ENCODE results near the gene CDH23. TPM values are rescaled to one million over a fixed set of nuclear protein-coding genes. Genes with fewer than 3 reads are reported as not detected.

Gene CDH23
- total and polyA plus RNA-seq, 4 experiments from 2014 or later: 1.8 to 5.4 (median 3.6) TPM

DNA sequence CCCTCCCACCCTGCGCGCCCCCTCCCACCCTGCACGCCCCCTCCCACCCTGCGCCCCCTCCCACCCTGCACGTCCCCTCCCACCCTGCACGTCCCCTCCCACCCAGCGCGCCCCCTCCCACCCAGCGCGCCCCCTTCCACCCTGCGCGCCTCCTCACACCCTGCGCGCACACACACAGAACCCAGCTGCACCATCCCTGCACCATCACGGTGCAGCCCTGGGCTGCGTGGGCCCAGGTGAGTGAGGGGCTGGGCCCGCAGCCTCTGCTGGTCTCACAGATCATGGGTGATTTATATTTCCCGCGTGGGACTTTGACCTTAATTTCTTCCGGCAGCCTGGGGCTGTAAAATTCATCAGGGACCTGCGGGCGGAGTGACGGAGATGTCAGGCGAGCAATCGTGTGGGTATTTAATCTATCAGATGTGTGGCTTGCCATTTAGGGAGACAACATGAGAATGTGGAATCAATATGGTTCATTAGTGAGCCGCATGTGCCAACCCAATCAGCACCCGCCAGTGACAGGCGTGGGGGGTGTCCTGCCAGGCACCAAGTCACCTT is 265.1 kb downstream of the CDH23 start:
- Histone ChIP-seq H3K4me3 (ENCODE audit: low read length in 2 of 2) (no peak overlapping the region), H3K4me1 (ENCODE audit: insufficient read depth, low read length) (no peaks in the 10 kb centered on the region), H3K27me3 (ENCODE audit: insufficient read depth, low read length) (no peaks in the 10 kb centered on the region), H3K9me3 (ENCODE audit: control insufficient read depth in 1 of 2, low read length in 2 of 2) (no peaks in the 10 kb centered on the region), H3K27ac (ENCODE audit: low read depth, low read length) (no peak overlapping the region), H3K36me3 (ENCODE audit: insufficient read depth, low read length) (no peaks in the 10 kb centered on the region)
- ChIA-PET CTCF (ENCODE audit: partially characterized antibody) (no interaction called here), POLR2A (ENCODE audit: partially characterized antibody) (no interaction called here)
- no peaks in the 10 kb centered on the region for H3K9me3 Mint-ChIP-seq
- H3K4me3 Mint-ChIP-seq: no peak overlapping the region
- intact Hi-C loops (cut with micrococcal nuclease): no loop called here
- H3K27ac Mint-ChIP-seq: no peak overlapping the region
- peaks cover 0 to 2% of the 10 kb centered on the region in 2 donors for H3K27me3 Mint-ChIP-seq
- DNase-seq: no peak
- peaks cover 0 to 10% (median 3%) of the 10 kb centered on the region in 4 donors for H3K4me1 Mint-ChIP-seq
- no peaks in the 10 kb centered on the region for H3K36me3 Mint-ChIP-seq

DNA sequence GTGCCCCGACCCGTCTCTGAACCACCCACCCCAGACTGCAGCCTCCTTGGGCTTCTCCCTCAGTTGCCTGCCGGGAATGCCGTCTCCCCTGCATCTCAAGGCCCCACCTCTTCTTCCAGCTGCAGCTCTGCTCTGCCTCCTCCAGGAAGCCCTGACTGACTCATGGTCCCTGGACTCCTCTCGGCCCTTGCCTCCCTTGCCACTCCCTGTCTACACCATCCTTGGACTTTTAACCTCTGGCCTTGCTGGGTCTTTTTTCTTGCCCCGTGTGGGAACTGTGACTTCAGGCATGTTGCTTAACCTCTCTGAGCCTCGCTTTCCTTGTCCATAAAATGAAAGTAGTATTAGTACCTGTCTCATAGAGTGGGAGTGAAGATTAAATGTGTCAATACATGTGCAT is 266.6 kb downstream of the CDH23 start:
- Histone ChIP-seq H3K27ac (ENCODE audit: low read depth, low read length) (no peak overlapping the region), H3K27me3 (ENCODE audit: insufficient read depth, low read length) (no peaks in the 10 kb centered on the region), H3K4me1 (ENCODE audit: insufficient read depth, low read length) (no peaks in the 10 kb centered on the region), H3K9me3 (ENCODE audit: control insufficient read depth in 1 of 2, low read length in 2 of 2) (no peaks in the 10 kb centered on the region), H3K4me3 (ENCODE audit: low read length in 2 of 2) (no peak overlapping the region), H3K36me3 (ENCODE audit: insufficient read depth, low read length) (no peaks in the 10 kb centered on the region)
- intact Hi-C loops (cut with micrococcal nuclease): no loop called here
- peaks cover 0 to 6% of the 10 kb centered on the region in 2 donors for H3K27me3 Mint-ChIP-seq
- H3K4me1 Mint-ChIP-seq: peaks cover 1 to 18% (median 9%) of the 10 kb centered on the region in 4 donors
- H3K27ac Mint-ChIP-seq: peak overlapping the region in 1 of 7 donors; percentile 56
- CTCF ChIA-PET (ENCODE audit: partially characterized antibody): no interaction called here
- POLR2A ChIA-PET (ENCODE audit: partially characterized antibody): no interaction called here
- no peak overlapping the region for H3K4me3 Mint-ChIP-seq
- no peaks in the 10 kb centered on the region for H3K36me3 Mint-ChIP-seq
- H3K9me3 Mint-ChIP-seq: no peaks in the 10 kb centered on the region
- no peak for DNase-seq

DNA sequence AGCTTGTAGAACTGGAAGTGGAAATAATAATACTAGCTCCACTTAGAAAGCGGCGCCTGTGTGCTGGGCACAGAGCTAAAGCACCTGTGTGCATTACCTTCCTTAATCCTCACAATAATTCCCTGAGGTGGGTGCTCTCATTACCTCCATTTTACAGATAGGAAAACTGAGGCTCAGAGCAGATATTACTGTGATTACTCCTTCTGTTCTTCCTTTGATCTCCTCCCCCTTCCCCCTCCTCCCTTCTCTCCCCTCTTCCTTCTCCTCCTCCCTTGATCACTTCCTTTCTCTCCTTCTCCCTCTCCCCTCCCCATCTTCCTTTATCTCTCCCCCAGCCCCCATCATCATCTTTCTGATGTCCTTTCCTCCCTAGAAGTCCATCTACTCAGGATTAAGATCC is 267.9 kb downstream of the CDH23 start:
- Mint-ChIP-seq H3K36me3 (no peaks in the 10 kb centered on the region), H3K4me1 (peaks cover 1 to 18% (median 9%) of the 10 kb centered on the region in 4 donors), H3K27ac (no peak overlapping the region), H3K27me3 (peaks cover 0 to 6% of the 10 kb centered on the region in 2 donors), H3K9me3 (no peaks in the 10 kb centered on the region), H3K4me3 (no peak overlapping the region)
- H3K27ac ChIP-seq (ENCODE audit: low read depth, low read length): no peak overlapping the region
- no peak for DNase-seq
- POLR2A ChIA-PET (ENCODE audit: partially characterized antibody): no interaction called here
- H3K4me3 ChIP-seq (ENCODE audit: low read length in 2 of 2): no peak overlapping the region
- intact Hi-C loops (cut with micrococcal nuclease): loop anchor here (1.0 kb wide), 1 partner anchor 148 kb away; no protein-coding TSS in a partner anchor
- H3K27me3 ChIP-seq (ENCODE audit: insufficient read depth, low read length): no peaks in the 10 kb centered on the region
- no peaks in the 10 kb centered on the region for H3K36me3 ChIP-seq (ENCODE audit: insufficient read depth, low read length)
- H3K9me3 ChIP-seq (ENCODE audit: control insufficient read depth in 1 of 2, low read length in 2 of 2): no peaks in the 10 kb centered on the region
- CTCF ChIA-PET (ENCODE audit: partially characterized antibody): interaction anchor here (0.6 to 1.8 kb wide), 6 partner anchors 30 to 151 kb away, joined by 3 to 20 read pairs (median 4); no protein-coding TSS in a partner anchor
- no peaks in the 10 kb centered on the region for H3K4me1 ChIP-seq (ENCODE audit: insufficient read depth, low read length)

DNA sequence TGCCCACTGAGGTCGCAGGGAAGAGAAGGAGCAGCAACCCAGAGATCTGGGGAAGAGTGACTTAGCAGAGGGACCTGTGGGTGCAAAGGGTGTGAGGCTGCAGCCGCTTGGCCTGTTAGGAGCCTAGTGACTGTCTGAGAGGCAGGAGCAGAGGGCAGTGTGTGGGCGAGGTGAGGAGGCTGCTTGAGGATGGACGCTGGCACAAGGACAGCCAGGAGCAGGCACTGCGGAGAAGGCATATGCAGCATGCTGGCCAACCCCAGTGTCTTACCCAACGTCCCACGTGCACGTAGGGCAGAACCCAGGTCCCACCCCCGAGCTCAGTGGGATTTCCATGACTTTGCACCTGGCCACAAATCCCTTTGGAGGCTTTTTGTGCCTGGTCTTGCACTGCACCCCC is 268.7 kb downstream of the CDH23 start:
- Mint-ChIP-seq H3K9me3 (no peaks in the 10 kb centered on the region), H3K27me3 (peaks cover 0 to 6% of the 10 kb centered on the region in 2 donors), H3K4me3 (no peak overlapping the region), H3K4me1 (peaks cover 1 to 18% (median 9%) of the 10 kb centered on the region in 4 donors), H3K27ac (no peak overlapping the region), H3K36me3 (no peaks in the 10 kb centered on the region)
- intact Hi-C loops (cut with micrococcal nuclease): no loop called here
- Histone ChIP-seq H3K4me3 (ENCODE audit: low read length in 2 of 2) (no peak overlapping the region), H3K4me1 (ENCODE audit: insufficient read depth, low read length) (no peaks in the 10 kb centered on the region), H3K27ac (ENCODE audit: low read depth, low read length) (no peak overlapping the region), H3K9me3 (ENCODE audit: control insufficient read depth in 1 of 2, low read length in 2 of 2) (no peaks in the 10 kb centered on the region), H3K27me3 (ENCODE audit: insufficient read depth, low read length) (no peaks in the 10 kb centered on the region), H3K36me3 (ENCODE audit: insufficient read depth, low read length) (no peaks in the 10 kb centered on the region)
- ChIA-PET POLR2A (ENCODE audit: partially characterized antibody) (no interaction called here), CTCF (ENCODE audit: partially characterized antibody) (interaction anchor here (0.8 to 1.8 kb wide), 3 partner anchors 101 to 150 kb away, joined by 4 to 20 read pairs (median 5); no protein-coding TSS in a partner anchor)
- DNase-seq: no peak

DNA sequence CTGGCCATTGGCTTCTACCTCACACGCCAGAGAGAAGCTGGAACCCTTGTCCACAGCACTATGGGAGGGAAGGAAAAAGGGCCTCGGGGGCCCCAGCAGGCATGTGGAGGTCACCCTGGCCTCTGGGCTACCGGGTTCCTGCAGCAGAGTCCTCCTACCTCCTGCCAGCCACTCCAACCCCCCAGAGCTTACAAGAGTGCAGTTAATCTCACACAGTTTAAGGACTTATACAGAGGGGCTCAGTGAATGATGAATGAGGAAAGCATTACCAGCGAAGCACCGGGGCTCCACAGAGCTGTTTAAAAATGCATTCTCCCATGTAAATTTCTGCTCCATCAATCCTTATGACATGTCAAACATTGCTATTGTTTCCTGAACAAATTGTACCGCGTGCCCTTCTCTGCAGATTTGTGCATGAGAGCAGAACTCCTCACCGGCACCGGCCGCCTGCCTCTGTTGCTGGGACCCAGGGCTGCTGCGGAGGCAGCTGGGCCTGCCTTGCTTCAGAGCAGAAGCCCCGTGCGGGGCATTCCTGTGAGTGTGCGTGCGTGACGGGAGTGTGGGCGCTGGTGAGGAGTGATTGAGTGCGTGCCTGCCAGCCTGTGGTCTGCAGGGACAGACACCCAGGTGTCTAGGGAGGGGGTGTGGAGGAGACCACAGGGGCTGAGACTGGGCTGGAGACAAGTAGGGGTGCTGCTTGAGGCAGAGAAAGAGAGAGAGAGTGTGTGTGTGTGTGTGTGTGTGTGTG is 270.1 kb downstream of the CDH23 start:
- Mint-ChIP-seq H3K27ac (peak overlapping the region in 4 of 7 donors; percentile 1 to 78 (median 48)), H3K4me3 (no peak overlapping the region), H3K4me1 (peaks cover 1 to 18% (median 9%) of the 10 kb centered on the region in 4 donors), H3K36me3 (no peaks in the 10 kb centered on the region), H3K27me3 (peaks cover 0 to 6% of the 10 kb centered on the region in 2 donors), H3K9me3 (no peaks in the 10 kb centered on the region)
- Histone ChIP-seq H3K27ac (ENCODE audit: low read depth, low read length) (no peak overlapping the region), H3K4me1 (ENCODE audit: insufficient read depth, low read length) (no peaks in the 10 kb centered on the region), H3K36me3 (ENCODE audit: insufficient read depth, low read length) (no peaks in the 10 kb centered on the region), H3K27me3 (ENCODE audit: insufficient read depth, low read length) (no peaks in the 10 kb centered on the region), H3K4me3 (ENCODE audit: low read length in 2 of 2) (no peak overlapping the region), H3K9me3 (ENCODE audit: control insufficient read depth in 1 of 2, low read length in 2 of 2) (no peaks in the 10 kb centered on the region)
- ChIA-PET POLR2A (ENCODE audit: partially characterized antibody) (no interaction called here), CTCF (ENCODE audit: partially characterized antibody) (no interaction called here)
- no peak for DNase-seq
- intact Hi-C loops (cut with micrococcal nuclease): no loop called here

DNA sequence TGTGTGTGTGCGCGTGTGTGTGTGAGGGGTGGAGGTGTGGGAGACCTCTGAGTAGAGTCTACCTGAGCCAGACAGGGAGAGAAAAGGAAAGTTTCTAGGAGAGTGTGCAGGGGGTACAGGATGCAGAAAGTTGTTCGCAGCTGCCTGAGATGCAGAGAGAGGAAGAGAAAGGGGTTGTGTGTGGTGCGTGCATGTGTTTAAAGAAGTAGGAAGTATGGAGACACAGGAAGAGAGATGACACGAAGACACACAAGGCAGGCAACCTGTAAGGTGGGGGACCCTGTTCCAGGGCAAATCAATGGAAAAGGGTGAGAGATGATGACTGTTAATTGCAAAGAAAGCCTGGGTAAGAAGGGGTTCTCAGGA is 270.6 kb downstream of the CDH23 start:
- no peaks in the 10 kb centered on the region for H3K9me3 ChIP-seq (ENCODE audit: control insufficient read depth in 1 of 2, low read length in 2 of 2)
- POLR2A ChIA-PET (ENCODE audit: partially characterized antibody): no interaction called here
- no peak for DNase-seq
- no peaks in the 10 kb centered on the region for H3K4me1 ChIP-seq (ENCODE audit: insufficient read depth, low read length)
- Mint-ChIP-seq H3K27ac (peak overlapping the region in 4 of 7 donors; percentile 1 to 78 (median 36)), H3K27me3 (peaks cover 0 to 3% of the 10 kb centered on the region in 2 donors), H3K9me3 (no peaks in the 10 kb centered on the region), H3K4me1 (peaks cover 1 to 18% (median 9%) of the 10 kb centered on the region in 4 donors), H3K4me3 (peak overlapping the region in 1 of 8 donors; percentile 21), H3K36me3 (no peaks in the 10 kb centered on the region)
- H3K4me3 ChIP-seq (ENCODE audit: low read length in 2 of 2): no peak overlapping the region
- intact Hi-C loops (cut with micrococcal nuclease): no loop called here
- CTCF ChIA-PET (ENCODE audit: partially characterized antibody): no interaction called here
- H3K27me3 ChIP-seq (ENCODE audit: insufficient read depth, low read length): no peaks in the 10 kb centered on the region
- no peak overlapping the region for H3K27ac ChIP-seq (ENCODE audit: low read depth, low read length)
- H3K36me3 ChIP-seq (ENCODE audit: insufficient read depth, low read length): no peaks in the 10 kb centered on the region

DNA sequence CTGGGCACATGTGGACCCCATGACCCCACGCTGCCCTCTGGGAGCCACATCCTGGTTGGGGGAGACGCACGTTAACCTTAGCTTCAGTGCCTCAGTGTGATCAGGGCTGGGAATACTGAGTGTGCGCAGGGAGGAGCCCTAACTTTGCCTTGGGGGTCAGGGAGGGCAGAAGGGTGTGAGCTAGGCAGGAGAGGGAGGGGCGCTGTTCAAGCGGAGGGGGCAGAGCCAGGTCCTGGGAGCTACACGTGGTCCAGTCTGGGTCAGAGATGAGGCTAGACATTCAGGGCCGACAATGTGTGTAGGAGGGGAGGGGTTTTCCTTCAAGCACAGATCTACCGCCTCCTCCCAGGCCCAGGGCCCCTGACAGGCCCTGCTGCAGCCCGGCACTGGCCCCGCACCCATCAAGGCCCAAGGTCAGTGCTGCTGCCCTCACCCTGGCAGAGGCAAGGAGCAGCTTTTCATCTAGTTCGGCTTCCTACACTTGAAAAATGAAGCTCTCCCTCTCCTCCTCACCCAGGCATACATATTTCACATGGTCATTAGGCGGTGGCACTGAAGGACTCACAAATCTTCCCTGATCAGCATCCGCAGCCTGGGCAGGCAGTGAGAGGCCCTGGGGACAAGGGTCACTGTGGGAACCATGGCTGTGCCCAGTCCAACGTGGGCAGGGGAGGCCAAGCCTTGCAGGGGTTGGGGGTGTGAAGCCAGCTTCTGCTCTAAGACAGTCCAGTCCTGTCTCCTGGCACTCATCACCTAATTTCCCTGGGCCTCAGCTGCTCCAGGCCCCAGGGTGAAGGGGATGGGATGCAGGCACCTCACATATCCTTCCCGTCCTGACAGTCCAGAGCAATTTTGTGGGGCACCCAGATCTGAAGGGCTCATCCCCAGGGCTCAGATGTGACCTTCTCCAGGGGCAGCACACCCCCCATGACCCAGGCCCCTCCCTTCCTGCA is 275.6 kb downstream of the CDH23 start:
- H3K9me3 ChIP-seq (ENCODE audit: control insufficient read depth in 1 of 2, low read length in 2 of 2): no peaks in the 10 kb centered on the region
- no peaks in the 10 kb centered on the region for H3K36me3 Mint-ChIP-seq

More for the DNA sequence above, 275.6 kb downstream of the CDH23 start:
- H3K4me3 ChIP-seq (ENCODE audit: low read length in 2 of 2): no peak overlapping the region
- POLR2A ChIA-PET (ENCODE audit: partially characterized antibody): no interaction called here
- no peaks in the 10 kb centered on the region for H3K27me3 ChIP-seq (ENCODE audit: insufficient read depth, low read length)
- no peak for DNase-seq
- intact Hi-C loops (cut with micrococcal nuclease): no loop called here
- H3K36me3 ChIP-seq (ENCODE audit: insufficient read depth, low read length): no peaks in the 10 kb centered on the region
- Mint-ChIP-seq H3K27ac (peak overlapping the region in 1 of 7 donors; percentile 50), H3K4me3 (no peak overlapping the region), H3K4me1 (peaks cover 0 to 4% (median 3%) of the 10 kb centered on the region in 4 donors), H3K9me3 (no peaks in the 10 kb centered on the region), H3K27me3 (peaks cover 0 to 3% of the 10 kb centered on the region in 2 donors)
- no peak overlapping the region for H3K27ac ChIP-seq (ENCODE audit: low read depth, low read length)
- CTCF ChIA-PET (ENCODE audit: partially characterized antibody): interaction anchor here (1.1 to 1.6 kb wide), 2 partner anchors 34 to 36 kb away, joined by 3 to 4 read pairs; no protein-coding TSS in a partner anchor
- no peaks in the 10 kb centered on the region for H3K4me1 ChIP-seq (ENCODE audit: insufficient read depth, low read length)

All from CD4-positive, alpha-beta memory T cell (primary cell).